Activated CD8-positive, alpha-beta memory T cell treated with anti-CD3 and anti-CD28 coated beads for 48 hours (primary cell): ENCODE measurements around the gene TOP3A.

Experiments used
- DNase-seq, 3 experiments: peaks; one replicate each; pipeline ENCODE4 v3.0.0-alpha.2; 2020; ENCODE audit warnings: low read depth in 2 of 3, low spot score in 2 of 3

Gene TOP3A

GRCh38 chr17:18256351-18256750 lies 58.4 kb downstream of the TOP3A start:
- DNase-seq, result no peak

GRCh38 chr17:18254888-18255649 lies 59.7 kb downstream of the TOP3A start:
- no peak for DNase-seq

GRCh38 chr17:18253947-18254821 lies 60.6 kb downstream of the TOP3A start:
- no peak for DNase-seq

GRCh38 chr17:18253187-18253884 lies 61.5 kb downstream of the TOP3A start:
- DNase-seq, result no peak

- no peak for DNase-seq
Observed at GRCh38 chr17:18252160-18252559, 62.6 kb downstream of the TOP3A start.

GRCh38 chr17:18251204-18251603 lies 63.6 kb downstream of the TOP3A start:
- no peak for DNase-seq

GRCh38 chr17:18250708-18251107 lies 64.1 kb downstream of the TOP3A start:
- no peak for DNase-seq

- no peak for DNase-seq
Observed at GRCh38 chr17:18250259-18250658, 64.5 kb downstream of the TOP3A start.

GRCh38 chr17:18248811-18249210 lies 66.0 kb downstream of the TOP3A start:
- DNase-seq, result no peak

- peak in 1 of 3 experiments; percentile 23 for DNase-seq
Observed at GRCh38 chr17:18248300-18248731, 66.5 kb downstream of the TOP3A start.

GRCh38 chr17:18247613-18248001 lies 67.2 kb downstream of the TOP3A start:
- DNase-seq, result no peak

- no peak for DNase-seq
Observed at GRCh38 chr17:18246880-18247612, 67.7 kb downstream of the TOP3A start.

GRCh38 chr17:18246109-18246725 lies 68.6 kb downstream of the TOP3A start:
- DNase-seq, result no peak

- no peak for DNase-seq
Observed at GRCh38 chr17:18245038-18245776, 69.6 kb downstream of the TOP3A start.

GRCh38 chr17:18241229-18241871 lies 73.4 kb downstream of the TOP3A start:
- DNase-seq, result no peak

GRCh38 chr17:18240449-18240848 lies 74.3 kb downstream of the TOP3A start:
- DNase-seq, result no peak

GRCh38 chr17:18238299-18238698 lies 76.5 kb downstream of the TOP3A start:
- no peak for DNase-seq

- no peak for DNase-seq
Observed at GRCh38 chr17:18237461-18237860, 77.3 kb downstream of the TOP3A start.

- no peak for DNase-seq
Observed at GRCh38 chr17:18236494-18236893, 78.3 kb downstream of the TOP3A start.
